HepG2 (cell line): ENCODE results near the gene LAMP1. TPM values are rescaled to one million over a fixed set of nuclear protein-coding genes. Genes with fewer than 3 reads are reported as not detected.

Experiments used
- ARID5B ChIP-seq: IDR thresholded peaks from 2 replicates; pipeline ENCODE4 v1.4.0; 2020; ENCODE audit warnings: mild to moderate bottlenecking, missing genetic modification reagents
- ASH2L ChIP-seq: fragments of 300-600, 200-600 bp; sonication (generic); IDR thresholded peaks from 2 replicates; pipeline ENCODE4 v1.7.0; 2017; ENCODE audit warnings: low read depth, mild to moderate bottlenecking, moderate library complexity, mixed read lengths, low read length; ENCODE audit not compliant: insufficient read length
- ATF7 ChIP-seq, 2 experiments: fragments of 450-650 bp in 1 of 2; sonication (generic) in 1 of 2; formaldehyde crosslinking in 1 of 2; IDR thresholded peaks; 2 replicates each; pipeline versions ENCODE4 v1.4.0 to v1.6.1; 2016 to 2020; ENCODE audit warnings: antibody characterized with exemption in 1 of 2, mild to moderate bottlenecking in 1 of 2, missing genetic modification reagents in 1 of 2
- GFI1 ChIP-seq: sonication (generic); formaldehyde crosslinking; IDR thresholded peaks from 2 replicates; pipeline ENCODE4 v1.5.0; 2020; ENCODE audit warnings: missing genetic modification reagents, mild to moderate bottlenecking, borderline replicate concordance
- HDAC2 ChIP-seq: sonication (generic); formaldehyde crosslinking; IDR thresholded peaks from 2 replicates; pipeline ENCODE4 v1.4.0; 2020; ENCODE audit warnings: missing genetic modification reagents
- HMG20B ChIP-seq: conservative IDR thresholded peaks from 2 replicates; pipeline ENCODE4 v1.6.1; 2016; ENCODE audit warnings: missing genetic modification reagents, missing compliant biosample characterization
- IRF2 ChIP-seq: IDR thresholded peaks from 2 replicates; pipeline ENCODE4 v1.6.1; 2018; ENCODE audit warnings: missing genetic modification reagents, missing compliant biosample characterization
- KMT2A ChIP-seq: sonication (generic); formaldehyde crosslinking; IDR thresholded peaks from 2 replicates; pipeline ENCODE4 v1.4.0; 2020; ENCODE audit warnings: missing genetic modification reagents
- NR2C2 ChIP-seq: sonication (generic); formaldehyde crosslinking; IDR thresholded peaks from 2 replicates; pipeline ENCODE4 v1.4.0; 2020; ENCODE audit warnings: missing genetic modification reagents, mild to moderate bottlenecking, moderate library complexity, borderline replicate concordance
- PAXIP1 ChIP-seq: sonication (generic); formaldehyde crosslinking; conservative IDR thresholded peaks from 2 replicates; pipeline ENCODE4 v1.4.0; 2020; ENCODE audit warnings: mild to moderate bottlenecking, missing genetic modification reagents, moderate library complexity
- ZNF12 ChIP-seq: sonication (generic); formaldehyde crosslinking; IDR thresholded peaks from 2 replicates; pipeline ENCODE4 v1.5.0; 2020; ENCODE audit warnings: missing genetic modification reagents
- ZNF317 ChIP-seq: sonication (generic); formaldehyde crosslinking; IDR thresholded peaks from 2 replicates; pipeline ENCODE4 v1.5.0; 2020; ENCODE audit warnings: mild to moderate bottlenecking, missing genetic modification reagents
- ZNF331 ChIP-seq: sonication (generic); formaldehyde crosslinking; IDR thresholded peaks from 2 replicates; pipeline ENCODE4 v1.4.0; 2020; ENCODE audit warnings: missing genetic modification reagents
- ZNF639 ChIP-seq: conservative IDR thresholded peaks from 2 replicates; pipeline ENCODE4 v1.6.1; 2018; ENCODE audit warnings: missing genetic modification reagents
- ZNF687 ChIP-seq: sonication (generic); formaldehyde crosslinking; IDR thresholded peaks from 2 replicates; pipeline ENCODE4 v1.5.1; 2020; ENCODE audit warnings: mild to moderate bottlenecking, missing genetic modification reagents, moderate library complexity
- polyA plus RNA-seq, 8 experiments: library from polyadenylated mRNA; depleted of rRNA in 3 of 8; stranded (reverse) in 7 of 8; unstranded in 1 of 8; fragments of >200 nt; fragmentation: Illumina TruSeq in 4 of 8; extraction: Trizol in 4 of 8; gene quantifications; 2 replicates each; pipeline versions ENCODE4 v1.2.1 to v1.2.3, GENCODE V29; 2011 to 2016; ENCODE audit warnings: low read depth in 4 of 8, missing spikeins in 1 of 8, mixed read lengths in 1 of 8; ENCODE audit not compliant: insufficient read depth in 1 of 8
- total RNA-seq, 5 experiments: library from RNA; depleted of rRNA; stranded (reverse); fragments of >200 nt; fragmentation: Illumina TruSeq; extraction: Trizol; gene quantifications; 2 replicates each; pipeline ENCODE4 v1.2.3, GENCODE V29; 2016; ENCODE audit warnings: low read depth in 1 of 5

LAMP1 gene
- total and polyA plus RNA-seq, 2 of the 13 experiments (the other 11 are each of a cell fraction or from before 2014, with no cell fraction given) = 103 to 112 TPM

GRCh38 chr13:113299951-113300350, 2.9 kb downstream of the LAMP1 start (continued):
- TF ChIP-seq ZNF687 (peak; percentile 9; the same call in 1 of the 2 replicates), PAXIP1 (CRISPR knock-in tag) (peak; percentile 74), ARID5B (CRISPR knock-in tag) (peak; percentile 86), HDAC2 (CRISPR knock-in tag) (peak; percentile 71; the same call in 1 of the 2 replicates), ZNF331 (CRISPR knock-in tag) (peak; percentile 87), ZNF317 (CRISPR knock-in tag) (0 out of 2 replicates have a peak, but pooled peaks have one; percentile 22), ATF7 (IDR thresholded peaks at IDR 0.05) (peak; percentile 85), ATF7 (CRISPR knock-in tag; IDR thresholded peaks at IDR 0.05) (peak; percentile 78; the same call in 1 of the 2 replicates), ASH2L (peak; percentile 41), NR2C2 (CRISPR knock-in tag) (peak; percentile 45; the same call in 1 of the 2 replicates), ZNF12 (CRISPR knock-in tag) (no peak), ZNF639 (CRISPR knock-in tag) (0 out of 2 replicates have a peak, but pooled peaks have one; percentile 33), KMT2A (CRISPR knock-in tag) (peak; percentile 35; the same call in 1 of the 2 replicates), IRF2 (CRISPR knock-in tag) (peak; percentile 59; the same call in 1 of the 2 replicates), GFI1 (CRISPR knock-in tag) (peak; percentile 60), HMG20B (CRISPR knock-in tag) (no peak)
